ENCODE results near the gene CREBRF. TPM values are rescaled to one million over a fixed set of nuclear protein-coding genes. Genes with fewer than 3 reads are reported as not detected.

The CREBRF gene
- total RNA-seq, 4 donors from 2014 or later, result 33.7 to 67.6 (median 36.4) TPM

GRCh38 chr5:173188280-173188679 lies 132.1 kb downstream of the CREBRF start:
- ATAC-seq (ENCODE audit: low FRiP score), result no peak
- TF ChIP-seq, protein P1, sequence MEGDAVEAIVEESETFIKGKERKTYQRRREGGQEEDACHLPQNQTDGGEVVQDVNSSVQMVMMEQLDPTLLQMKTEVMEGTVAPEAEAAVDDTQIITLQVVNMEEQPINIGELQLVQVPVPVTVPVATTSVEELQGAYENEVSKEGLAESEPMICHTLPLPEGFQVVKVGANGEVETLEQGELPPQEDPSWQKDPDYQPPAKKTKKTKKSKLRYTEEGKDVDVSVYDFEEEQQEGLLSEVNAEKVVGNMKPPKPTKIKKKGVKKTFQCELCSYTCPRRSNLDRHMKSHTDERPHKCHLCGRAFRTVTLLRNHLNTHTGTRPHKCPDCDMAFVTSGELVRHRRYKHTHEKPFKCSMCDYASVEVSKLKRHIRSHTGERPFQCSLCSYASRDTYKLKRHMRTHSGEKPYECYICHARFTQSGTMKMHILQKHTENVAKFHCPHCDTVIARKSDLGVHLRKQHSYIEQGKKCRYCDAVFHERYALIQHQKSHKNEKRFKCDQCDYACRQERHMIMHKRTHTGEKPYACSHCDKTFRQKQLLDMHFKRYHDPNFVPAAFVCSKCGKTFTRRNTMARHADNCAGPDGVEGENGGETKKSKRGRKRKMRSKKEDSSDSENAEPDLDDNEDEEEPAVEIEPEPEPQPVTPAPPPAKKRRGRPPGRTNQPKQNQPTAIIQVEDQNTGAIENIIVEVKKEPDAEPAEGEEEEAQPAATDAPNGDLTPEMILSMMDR (IDR thresholded peaks at IDR 0.05), result no peak
- DNase-seq (ENCODE audit: low spot score), result no peak

Small RNAs within 50 kb of the gene (small RNA-seq; reads per million reads assigned to genes)
- gene RF00019 (not detected), gene SNORA74B (17.3 reads per million, percentile 92 among the genes with 10 or more reads in this experiment)

Other genes starting within 250 kb of the CREBRF start
- gene ERGIC1, start 222.1 kb upstream of the CREBRF start, total RNA-seq, result 100 to 1,000 TPM in 3 of 4 donors, 10 to 100 TPM in 1; 98.8 to 227 (median 129) TPM
- 10 to 100 TPM; 20.5 to 29.1 (median 26.1) TPM for gene RPL26L1, start 96.9 kb upstream of the CREBRF start, total RNA-seq
- gene ATP6V0E1, start 72.6 kb upstream of the CREBRF start, total RNA-seq, result 100 to 1,000 TPM; 174 to 267 (median 238) TPM
- gene BNIP1, start 88.2 kb downstream of the CREBRF start, total RNA-seq, result 10 to 100 TPM in 2 of 4 donors, 1 to 10 TPM in 2; 9.1 to 10.6 (median 9.9) TPM
- gene NKX2-5, start 178.9 kb downstream of the CREBRF start, total RNA-seq, result 1 to 10 TPM in 1 of 4 donors, under 1 TPM in 1, not detected in 2; 0.56 to 1.1 TPM